Esophagus muscularis mucosa (tissue), 4 donors: ENCODE results near the gene HTT. TPM values are rescaled to one million over a fixed set of nuclear protein-coding genes. Genes with fewer than 3 reads are reported as not detected.

Experiments
- DNase-seq: peaks from one replicate; pipeline ENCODE4 v3.0.0-alpha.2; 2017; ENCODE audit errors: extremely low spot score
- H3K27ac ChIP-seq, 4 donors: fragments of 200-600 bp; sonication (generic); replicated peaks in 1 of 4; 1 replicate in 3 of 4; 2 replicates in 1 of 4; pipeline ENCODE4 v1.5.1; 2016 to 2019; ENCODE audit warnings: mild to moderate bottlenecking in 1 of 4
- H3K27me3 ChIP-seq, 4 donors: fragments of 200-600 bp; sonication (generic); one replicate each; pipeline versions ENCODE4 v1.5.1 to v1.6.0; 2016 to 2019
- H3K36me3 ChIP-seq, 4 donors: fragments of 200-600 bp; sonication (generic); one replicate each; pipeline ENCODE4 v1.5.1; 2016 to 2019
- H3K4me1 ChIP-seq, 4 donors: fragments of 200-600 bp; sonication (generic); one replicate each; pipeline ENCODE4 v1.5.1; 2016 to 2019
- H3K4me3 ChIP-seq, 4 donors: fragments of 200-600 bp; sonication (generic); 1 replicate in 2 of 4; 2 replicates in 2 of 4; pipeline ENCODE4 v1.5.1; 2016 to 2019; ENCODE audit warnings: mild to moderate bottlenecking in 4 of 4, moderate library complexity in 1 of 4
- H3K9me3 ChIP-seq, 4 donors: fragments of 200-600 bp; sonication (generic); 1 replicate in 3 of 4; 2 replicates in 1 of 4; pipeline ENCODE4 v1.5.1; 2016 to 2019
- CTCF ChIP-seq, 3 experiments: fragments of 200-600 bp in 2 of 3; fragments of 450-650 bp in 1 of 3; sonication (generic) in 2 of 3; IDR thresholded peaks; one replicate each; pipeline ENCODE4 v1.5.1; 2017 to 2019; ENCODE audit warnings: antibody characterized with exemption in 3 of 3, mild to moderate bottlenecking in 2 of 3, moderate library complexity in 1 of 3
- EP300 ChIP-seq: sonication (generic); formaldehyde crosslinking; IDR thresholded peaks from one replicate; pipeline ENCODE4 v1.6.1; 2017; ENCODE audit warnings: antibody characterized with exemption
- POLR2A ChIP-seq: fragments of 450-650 bp; IDR thresholded peaks from one replicate; pipeline ENCODE4 v1.6.1; 2017; ENCODE audit warnings: antibody characterized with exemption, moderate library complexity, mild to moderate bottlenecking, low read depth
- POLR2AphosphoS5 ChIP-seq, 2 donors: sonication (generic); formaldehyde crosslinking; IDR thresholded peaks; one replicate each; pipeline ENCODE4 v1.6.1; 2017; ENCODE audit warnings: antibody characterized with exemption in 2 of 2
- WGBS: methylation state at CpG from one replicate; pipeline ENCODE4 v1.1.5; 2018; 5-methylcytosine and 5-hydroxymethylcytosine counted together
- intact Hi-C: fragments of 100-400 bp; cut with DNase I; formaldehyde crosslinking; loops from one replicate; pipeline ENCODE4 v1.15.1; 2023
- total RNA-seq, 4 donors: library from RNA; depleted of rRNA; stranded (reverse); fragments of >200 nt; gene quantifications; one replicate each; pipeline versions ENCODE4 v1.1.0 to v1.2.1, GENCODE V29; 2016

The HTT gene
- total RNA-seq, 4 donors from 2014 or later = 30.2 to 65.7 (median 49.3) TPM

DNA sequence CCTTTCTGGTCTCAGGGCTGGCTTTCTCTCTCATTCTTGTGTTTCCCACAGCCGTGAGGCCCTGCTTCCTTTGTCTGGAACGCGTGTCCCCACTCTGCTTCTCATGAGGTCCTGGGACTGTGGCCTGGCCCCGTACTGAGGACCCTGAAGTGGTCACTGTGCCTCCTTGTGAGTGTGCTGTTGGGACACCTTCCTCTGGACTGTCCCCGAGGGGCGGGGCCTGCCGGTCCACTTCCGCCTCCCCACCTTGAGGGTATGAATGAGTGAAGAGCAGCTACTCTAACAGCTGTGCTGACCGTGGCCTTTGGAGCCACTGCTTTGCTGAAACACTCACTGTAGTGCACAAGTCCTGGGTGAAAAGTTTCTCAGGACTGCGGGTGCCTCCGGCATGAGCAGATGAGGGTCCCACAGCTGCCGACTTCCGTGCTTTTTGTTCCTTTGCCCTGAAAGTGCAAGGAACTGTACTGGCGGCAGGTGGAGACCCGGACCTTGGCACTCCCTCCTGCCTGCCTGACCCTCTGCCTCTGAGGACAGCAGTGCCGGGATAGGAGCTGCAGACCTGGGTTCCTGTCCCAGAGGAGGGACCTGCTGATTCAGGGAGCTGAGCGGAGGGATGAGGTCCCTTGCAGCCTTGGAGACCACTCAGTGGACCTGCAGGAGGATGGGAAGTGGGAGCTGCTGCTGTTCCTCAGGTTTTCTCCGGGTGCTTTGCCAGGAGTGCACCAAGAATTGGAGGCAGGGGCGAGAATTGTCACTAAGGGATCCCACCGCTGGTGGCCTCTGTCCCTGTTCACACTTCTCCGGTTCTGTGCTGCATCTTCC lies 38.1 kb upstream of the HTT start:
- TF ChIP-seq EP300 (no peak), POLR2AphosphoS5 (IDR thresholded peaks at IDR 0.05) (no peak), CTCF (IDR thresholded peaks at IDR 0.05) (no peak), POLR2A (no peak)
- no peaks in the 10 kb centered on the region for H3K36me3 ChIP-seq
- intact Hi-C loops = loop anchor here (5.0 to 10.0 kb wide), 2 partner anchors 59 to 272 kb away; no protein-coding TSS in a partner anchor
- no peak overlapping the region for H3K4me3 ChIP-seq
- no peaks in the 10 kb centered on the region for H3K9me3 ChIP-seq
- no peak for DNase-seq
- H3K4me1 ChIP-seq = peaks cover 15 to 31% (median 24%) of the 10 kb centered on the region in 4 donors
- H3K27ac ChIP-seq = no peak overlapping the region
- WGBS = 89% methylated on average over 18 of the region's 21 CpGs
- H3K27me3 ChIP-seq = peaks cover 0 to 8% (median 0%) of the 10 kb centered on the region in 4 donors

GRCh38 chr4:3037957-3038461 lies 36.5 kb upstream of the HTT start:
- Histone ChIP-seq H3K9me3 (no peaks in the 10 kb centered on the region), H3K27ac (no peak overlapping the region), H3K27me3 (peaks cover 0 to 17% (median 0%) of the 10 kb centered on the region in 4 donors), H3K4me1 (peaks cover 21 to 46% (median 38%) of the 10 kb centered on the region in 4 donors), H3K4me3 (peak overlapping the region; percentile 34 to 46 (median 39)), H3K36me3 (no peaks in the 10 kb centered on the region)
- no peak for DNase-seq
- intact Hi-C loops = loop anchor here (5.0 to 10.0 kb wide), 2 partner anchors 61 to 273 kb away; no protein-coding TSS in a partner anchor
- TF ChIP-seq POLR2AphosphoS5 (IDR thresholded peaks at IDR 0.05) (no peak), CTCF (IDR thresholded peaks at IDR 0.05) (no peak), EP300 (no peak), POLR2A (no peak)
- 19% methylated on average over 6 of the region's 6 CpGs for WGBS

DNA sequence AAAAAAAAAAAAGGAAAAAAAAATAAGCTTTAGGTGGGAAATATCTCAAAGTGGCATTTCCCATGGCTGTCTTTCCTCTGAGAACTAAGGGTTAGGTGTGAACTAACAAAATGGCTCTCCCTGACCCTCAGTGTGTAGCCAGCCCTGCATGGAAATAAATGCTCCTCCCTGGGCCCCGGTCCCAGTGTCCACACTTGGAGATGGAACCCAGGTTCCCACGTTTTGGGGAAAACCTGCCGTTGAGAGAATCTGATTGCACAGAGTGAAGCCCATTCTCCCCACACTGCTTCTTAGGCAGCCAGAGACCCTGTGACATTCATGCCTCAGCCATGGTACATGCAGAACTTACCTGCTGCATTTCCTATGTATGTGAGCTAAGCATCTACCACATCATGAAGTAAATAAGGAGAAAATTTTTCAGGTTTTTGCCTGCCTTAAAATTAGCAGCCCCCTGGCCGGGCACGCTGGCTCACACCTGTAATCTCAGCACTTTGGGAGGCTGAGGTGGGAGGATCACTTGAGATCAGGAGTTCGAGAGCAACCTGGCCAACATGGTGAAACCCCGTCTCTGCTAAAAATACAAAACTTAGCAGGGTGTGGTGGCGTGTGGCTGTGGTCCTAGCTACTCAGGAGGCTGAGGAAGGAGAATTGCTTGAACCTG lies 34.6 kb upstream of the HTT start:
- intact Hi-C loops = loop anchor here (5.0 to 10.0 kb wide), 2 partner anchors 63 to 275 kb away; no protein-coding TSS in a partner anchor
- Histone ChIP-seq H3K9me3 (no peaks in the 10 kb centered on the region), H3K27me3 (peaks cover 0 to 17% (median 0%) of the 10 kb centered on the region in 4 donors), H3K4me1 (peaks cover 21 to 46% (median 38%) of the 10 kb centered on the region in 4 donors), H3K4me3 (no peak overlapping the region), H3K36me3 (no peaks in the 10 kb centered on the region), H3K27ac (no peak overlapping the region)
- WGBS = 83% methylated on average over 8 of the region's 8 CpGs
- no peak for TF ChIP-seq POLR2A
- TF ChIP-seq CTCF (IDR thresholded peaks at IDR 0.05) = no peak
- TF ChIP-seq EP300 = no peak
- TF ChIP-seq POLR2AphosphoS5 (IDR thresholded peaks at IDR 0.05) = no peak
- no peak for DNase-seq

DNA sequence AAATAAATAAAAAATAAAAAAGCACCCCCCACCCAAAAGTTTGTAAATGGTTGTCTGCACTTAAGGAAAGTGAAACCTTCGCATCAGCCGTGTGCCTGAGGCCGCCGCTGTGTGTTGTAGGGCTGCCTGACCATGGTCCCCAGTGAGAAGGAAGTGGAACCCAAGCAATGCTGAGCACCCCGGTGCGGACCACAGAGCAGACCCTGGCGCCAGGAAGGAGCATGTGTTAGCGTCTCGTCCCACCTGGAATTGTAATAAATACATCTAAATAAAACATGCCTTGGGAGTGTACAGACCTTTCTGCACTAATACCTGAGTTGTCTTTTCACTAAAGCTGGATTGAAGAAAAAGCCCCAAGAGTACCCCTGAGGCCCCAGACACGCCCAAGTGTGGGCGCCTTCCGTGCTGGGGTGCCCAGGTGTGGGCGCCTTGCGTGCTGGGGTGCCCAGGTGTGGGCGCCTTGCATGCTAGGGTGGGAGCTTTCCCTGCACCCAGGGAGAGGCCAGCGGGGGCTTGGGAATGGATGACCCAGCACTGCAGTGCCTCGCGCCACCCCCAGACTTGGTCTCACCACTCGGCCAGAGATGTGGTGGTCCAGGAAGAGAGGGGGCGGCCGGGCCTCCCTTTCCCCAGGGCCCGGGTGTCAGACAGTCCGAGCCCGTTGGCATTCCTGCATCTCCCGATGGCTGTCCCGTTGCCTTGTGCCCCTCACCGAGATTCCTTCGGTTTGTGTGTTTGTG lies 33.9 kb upstream of the HTT start:
- no peaks in the 10 kb centered on the region for H3K9me3 ChIP-seq

More for the DNA sequence above, 33.9 kb upstream of the HTT start:
- 80% methylated on average over 22 of the region's 28 CpGs for WGBS
- Histone ChIP-seq H3K4me3 (peak overlapping the region; percentile 46 to 59 (median 52)), H3K27ac (peak overlapping the region in 2 of 4 donors; percentile 69 to 71), H3K27me3 (peaks cover 0 to 17% (median 0%) of the 10 kb centered on the region in 4 donors), H3K36me3 (no peaks in the 10 kb centered on the region), H3K4me1 (peaks cover 21 to 46% (median 38%) of the 10 kb centered on the region in 4 donors)
- DNase-seq = no peak
- intact Hi-C loops = no loop called here
- TF ChIP-seq POLR2AphosphoS5 (IDR thresholded peaks at IDR 0.05) (no peak), EP300 (no peak), CTCF (IDR thresholded peaks at IDR 0.05) (no peak), POLR2A (no peak)
